Heart left ventricle (tissue), 16 donors: ENCODE measurements around the gene DVL1. TPM values are rescaled to one million over a fixed set of nuclear protein-coding genes. Genes with fewer than 3 reads are reported as not detected.
A peak's percentile ranks its signal among the peaks of the same experiment; 100 is the strongest.

Experiments
- ATAC-seq, 4 donors: fragments of 200-7000 bp; cut with Tn5 transposase; one replicate each; pipeline ENCODE4 v1.9.1; 2020 to 2022; ENCODE audit warnings: moderate library complexity in 4 of 4, mild to moderate bottlenecking in 3 of 4, moderate number of reproducible peaks in 1 of 4
- DNase-seq, 5 donors: peaks; one replicate each; pipeline ENCODE4 v3.0.0-alpha.2; 2020
- H3K27ac ChIP-seq, 12 donors: fragments of 200-600 bp; sonication (generic) in 4 of 12; one replicate each; pipeline versions ENCODE4 v1.5.0 to v1.8.0; 2016 to 2022; ENCODE audit warnings: mild to moderate bottlenecking in 2 of 12
- H3K27me3 ChIP-seq, 9 donors: fragments of 200-600 bp; sonication (generic) in 2 of 9; one replicate each; pipeline versions ENCODE4 v1.5.1 to v1.8.0; 2016 to 2022; ENCODE audit warnings: mild to moderate bottlenecking in 3 of 9
- H3K36me3 ChIP-seq, 9 donors: fragments of 200-600 bp; sonication (generic) in 2 of 9; one replicate each; pipeline versions ENCODE4 v1.5.0 to v1.8.0; 2018 to 2022; ENCODE audit warnings: mild to moderate bottlenecking in 2 of 9
- H3K4me1 ChIP-seq, 12 donors: fragments of 200-600 bp; sonication (generic) in 4 of 12; one replicate each; pipeline versions ENCODE4 v1.5.0 to v1.8.0; 2016 to 2022; ENCODE audit warnings: mild to moderate bottlenecking in 3 of 12
- H3K4me3 ChIP-seq, 12 donors: fragments of 200-600 bp; sonication (generic) in 4 of 12; one replicate each; pipeline versions ENCODE4 v1.5.0 to v1.8.0; 2017 to 2022; ENCODE audit warnings: mild to moderate bottlenecking in 9 of 12, moderate library complexity in 4 of 12
- H3K9me3 ChIP-seq, 12 donors: fragments of 200-600 bp; sonication (generic) in 4 of 12; one replicate each; pipeline versions ENCODE4 v1.5.0 to v1.8.0; 2016 to 2022; ENCODE audit warnings: mild to moderate bottlenecking in 1 of 12
- CTCF ChIP-seq, 12 donors: fragments of 200-600 bp; sonication (generic) in 4 of 12; IDR thresholded peaks; one replicate each; pipeline versions ENCODE4 v1.5.0 to v1.8.0; 2018 to 2022; ENCODE audit warnings: antibody characterized with exemption in 12 of 12, mild to moderate bottlenecking in 5 of 12
- POLR2A ChIP-seq, 2 donors: fragments of 450-650 bp; IDR thresholded peaks; one replicate each; pipeline ENCODE4 v1.6.1; 2017; ENCODE audit warnings: antibody characterized with exemption in 2 of 2, mild to moderate bottlenecking in 2 of 2, moderate library complexity in 2 of 2
- WGBS, 4 donors: extraction: QIAGEN DNeasy Blood & Tissue Kit in 2 of 4; methylation state at CpG; one replicate each; pipeline versions ENCODE4 v1.1.5 to v1.1.7; 2013 to 2018; 5-methylcytosine and 5-hydroxymethylcytosine counted together
- intact Hi-C, 10 donors: fragments of 100-400 bp; cut with DNase I; formaldehyde crosslinking; loops; one replicate each; pipeline versions ENCODE4 v1.11.1 to v1.14.2; 2022
- polyA plus RNA-seq, 2 donors: library from polyadenylated mRNA; stranded (reverse); fragments of 200-250 nt; gene quantifications; one replicate each; pipeline ENCODE4 v1.2.3, GENCODE V29; 2013
- total RNA-seq, 9 donors: library from RNA; depleted of rRNA in 2 of 9; stranded (reverse); fragments of >200 nt in 2 of 9; fragmentation: NEBNext Ultra II Directional in 3 of 9; extraction: Animal tissue kit (Norgen Biotek cat#: 25700) in 3 of 9; gene quantifications; one replicate each; pipeline versions ENCODE4 v1.1.0 to v1.2.4, GENCODE V29; 2016 to 2023
- donor health status: ischemic (EF 13 %, LVEDD 7.1; RV severe dilation, severe dysfunction).
- donor health status: healthy with polysubstance abuse.
- donor health status: DM: no; HTN: yes; CAD: no.
- donor health status: DM: no; HTN: no; CAD: no.
- donor health status: ischemic (EF 25% LVEDD 6.9; RV normal size, moderate dysfunction).
- donor health status: ischemic (EF 25% LVEDD 5.7; RV mildly dilated, moderate dysfunction).
- donor health status: healthy.
- donor health status: DM: yes; HTN: yes; CAD: no.
- donor health status: ischemic (EF 35%, LVEDD 5.7; RV mildly dilated, moderate dysfunction).
- donor health status: nonischemic (EF 11% LVEDD 7.7; RV severe dilation, severe dysfunction).
- donor health status: DM: yes; HTN: yes; CAD: no.
- donor health status: PGD.
- donor health status: ischemic (EF 29% LVEDD 5.4; RV normal size, mild dysfunction).
- donor health status: nonischemic (EF 23%, LVEDD 6.1; RV moderate dilation, normal function).

Gene DVL1
- total and polyA plus RNA-seq, 11 donors, result 75.3 to 177 (median 87.1) TPM

GRCh38 chr1:1291548-1292441 lies 57.4 kb downstream of the DVL1 start:
- Histone ChIP-seq H3K4me3 (no peak overlapping the region), H3K27me3 (peaks cover 0 to 4% (median 0%) of the 10 kb centered on the region in 9 donors), H3K4me1 (peaks cover 0 to 15% (median 7%) of the 10 kb centered on the region in 12 donors), H3K27ac (no peak overlapping the region), H3K9me3 (no peaks in the 10 kb centered on the region), H3K36me3 (peaks cover 0 to 38% (median 11%) of the 10 kb centered on the region in 9 donors)
- TF ChIP-seq POLR2A (IDR thresholded peaks at IDR 0.05) (no peak), CTCF (IDR thresholded peaks at IDR 0.05) (peak; percentile 47 to 69 (median 62))
- intact Hi-C loops, result loop anchor here (1.0 to 10.0 kb wide), 8 partner anchors 169 to 307 kb away; partner anchors contain the start of gene PERM1 (in 1 of the 10)
- WGBS, 4 donors, result 36 to 44% (median 40%) methylated on average over 30 to 45 of the region's 45 CpGs
- ATAC-seq (peak; percentile 65 to 82 (median 66)), DNase-seq (peak in 4 of 5 donors; percentile 65 to 81 (median 73))

GRCh38 chr1:1291023-1291528 lies 58.1 kb downstream of the DVL1 start:
- TF ChIP-seq CTCF (IDR thresholded peaks at IDR 0.05) (no peak), POLR2A (IDR thresholded peaks at IDR 0.05) (no peak)
- Histone ChIP-seq H3K27ac (no peak overlapping the region), H3K4me1 (peaks cover 0 to 15% (median 7%) of the 10 kb centered on the region in 12 donors), H3K27me3 (peaks cover 0 to 9% (median 4%) of the 10 kb centered on the region in 9 donors), H3K36me3 (peaks cover 0 to 31% (median 10%) of the 10 kb centered on the region in 9 donors), H3K4me3 (no peak overlapping the region), H3K9me3 (no peaks in the 10 kb centered on the region)
- DNase-seq (peak in 1 of 5 donors; percentile 67), ATAC-seq (peak in 1 of 4 donors; percentile 5)
- WGBS, 4 donors, result 32 to 50% (median 47%) methylated on average over 12 to 28 of the region's 28 CpGs
- intact Hi-C loops, result loop anchor here in 7 of 10 donors (2.0 to 10.0 kb wide), 6 partner anchors 168 to 306 kb away; partner anchors contain the start of gene PERM1 (in 1 of the 7)

- ATAC-seq, result peak in 2 of 4 donors; percentile 50 to 61
- H3K9me3 ChIP-seq, result no peaks in the 10 kb centered on the region
- peaks cover 0 to 23% (median 3%) of the 10 kb centered on the region in 9 donors for H3K36me3 ChIP-seq
- TF ChIP-seq CTCF (IDR thresholded peaks at IDR 0.05), result peak; percentile 30 to 69 (median 48)
- no peak for TF ChIP-seq POLR2A (IDR thresholded peaks at IDR 0.05)
- peaks cover 0 to 15% (median 7%) of the 10 kb centered on the region in 12 donors for H3K4me1 ChIP-seq
- H3K27ac ChIP-seq, result no peak overlapping the region
- peak in 3 of 5 donors; percentile 70 to 84 (median 72) for DNase-seq
- H3K27me3 ChIP-seq, result peaks cover 0 to 17% (median 5%) of the 10 kb centered on the region in 9 donors
- H3K4me3 ChIP-seq, result no peak overlapping the region
- WGBS, 4 donors, result 49 to 64% (median 62%) methylated on average over 12 to 15 of the region's 15 CpGs; no CpG with 5 or more reads in 1 of the 4 donors
- intact Hi-C loops, result loop anchor here in 7 of 10 donors (2.0 to 10.0 kb wide), 6 partner anchors 167 to 305 kb away; partner anchors contain the start of gene PERM1 (in 1 of the 7)
These were observed 58.9 kb downstream of the DVL1 start for GRCh38 chr1:1290238-1290731.
